T-helper 17 cell (primary cell): ENCODE measurements around the gene RASAL2. TPM values are rescaled to one million over a fixed set of nuclear protein-coding genes. Genes with fewer than 3 reads are reported as not detected.

ENCODE experiments used
- ATAC-seq: fragments of 150-1000 bp; cut with Tn5 transposase; 2 replicates; pipeline ENCODE4 v1.10.0; 2021; ENCODE audit warnings: mild to moderate bottlenecking, moderate library complexity
- DNase-seq, 3 donors: peaks; one replicate each; pipeline versions ENCODE4 v3.0.0 to v3.0.0-alpha.2; 2020 to 2021
- H3K9me3 ChIP-seq: one replicate; pipeline ENCODE4 v1.7.0; 2013; ENCODE audit warnings: low read length, mild to moderate bottlenecking; ENCODE audit not compliant: control insufficient read depth, poor library complexity, severe bottlenecking
- H3K27ac Mint-ChIP-seq: one replicate; pipeline ENCODE4 v1.8.0; 2022; ENCODE audit warnings: mild to moderate bottlenecking, moderate library complexity, mixed read lengths
- H3K27me3 Mint-ChIP-seq: one replicate; pipeline ENCODE4 v1.8.0; 2022; ENCODE audit warnings: mixed read lengths
- H3K36me3 Mint-ChIP-seq: one replicate; pipeline ENCODE4 v1.8.0; 2022; ENCODE audit warnings: low read depth, mixed read lengths
- H3K4me1 Mint-ChIP-seq: one replicate; pipeline ENCODE4 v1.8.0; 2022; ENCODE audit warnings: mild to moderate bottlenecking, mixed read lengths
- H3K4me3 Mint-ChIP-seq: one replicate; pipeline ENCODE4 v1.8.0; 2022; ENCODE audit warnings: mild to moderate bottlenecking, moderate library complexity, mixed read lengths
- total RNA-seq, 4 donors: library from RNA in 2 of 4; stranded (reverse) in 2 of 4; gene quantifications; one replicate each; pipeline ENCODE4 v1.2.3 and lab custom pipeline; 2022 to 2026

RASAL2 gene
- total RNA-seq, 2 donors from 2014 or later, result 0.07 to 0.29 TPM

DNA sequence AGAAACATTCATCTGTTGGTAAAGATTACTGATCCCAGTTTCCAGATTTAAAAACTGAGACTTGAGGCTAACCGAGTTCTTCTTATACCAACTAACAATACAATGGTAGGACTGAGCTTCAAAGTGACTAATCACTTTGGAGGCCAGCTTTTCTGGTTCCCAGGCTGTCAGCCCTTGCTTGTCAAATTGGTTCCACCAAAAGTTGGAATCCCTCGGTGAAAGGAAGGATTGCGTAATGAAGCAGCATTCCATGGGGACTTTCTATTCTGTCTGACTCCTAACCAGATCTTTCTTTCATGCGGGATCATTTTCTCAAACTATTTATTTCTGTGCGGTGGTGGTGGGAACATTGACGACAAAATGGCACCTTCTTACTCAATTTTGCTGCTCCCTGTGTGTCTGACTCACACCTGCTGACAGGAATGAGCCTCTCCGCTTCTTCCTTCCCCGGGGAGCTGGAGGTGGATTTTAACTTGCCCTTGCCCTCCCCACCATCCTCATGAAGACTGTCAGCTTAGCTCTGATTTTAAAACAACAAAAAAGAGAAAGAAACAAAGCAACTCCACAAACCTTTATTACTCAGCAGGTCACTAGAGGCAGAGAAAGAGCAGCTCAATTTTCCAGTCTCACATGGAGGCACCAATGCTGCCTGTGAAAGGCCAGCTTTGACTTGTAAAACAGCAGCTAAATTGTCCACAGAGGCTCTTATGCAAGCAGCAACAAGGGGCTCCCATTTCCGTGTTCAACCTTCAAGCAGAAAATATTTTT is 32.9 kb upstream of the RASAL2 start:
- no peaks in the 10 kb centered on the region for H3K9me3 ChIP-seq
- Mint-ChIP-seq H3K4me1 (no peaks in the 10 kb centered on the region), H3K27ac (no peak overlapping the region), H3K4me3 (no peak overlapping the region), H3K36me3 (no peaks in the 10 kb centered on the region), H3K27me3 (no peaks in the 10 kb centered on the region)
- no peak for ATAC-seq
- DNase-seq, result no peak

DNA sequence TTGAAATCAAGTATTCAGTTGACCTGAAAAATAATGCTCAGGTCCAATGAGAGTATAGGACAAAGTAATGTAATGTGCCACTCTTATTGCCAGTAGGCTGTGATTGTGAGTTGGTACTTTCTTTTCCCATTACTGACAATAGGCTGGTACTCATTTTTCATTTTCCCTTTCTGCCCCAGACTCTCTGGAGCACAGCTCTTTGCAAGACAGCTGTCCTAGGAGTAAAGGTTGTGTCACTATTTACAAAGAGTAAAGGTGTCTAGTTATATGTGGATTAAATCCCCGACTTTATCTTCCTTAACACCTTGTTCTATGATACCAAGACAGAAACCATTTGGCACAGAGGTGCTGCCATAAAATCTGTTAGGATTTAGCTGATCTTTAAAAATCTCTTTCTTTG is 32.3 kb upstream of the RASAL2 start:
- no peaks in the 10 kb centered on the region for H3K36me3 Mint-ChIP-seq
- H3K4me3 Mint-ChIP-seq, result no peak overlapping the region
- ATAC-seq (no peak), DNase-seq (no peak)
- H3K9me3 ChIP-seq, result no peaks in the 10 kb centered on the region
- no peaks in the 10 kb centered on the region for H3K27me3 Mint-ChIP-seq
- no peak overlapping the region for H3K27ac Mint-ChIP-seq
- no peaks in the 10 kb centered on the region for H3K4me1 Mint-ChIP-seq

DNA sequence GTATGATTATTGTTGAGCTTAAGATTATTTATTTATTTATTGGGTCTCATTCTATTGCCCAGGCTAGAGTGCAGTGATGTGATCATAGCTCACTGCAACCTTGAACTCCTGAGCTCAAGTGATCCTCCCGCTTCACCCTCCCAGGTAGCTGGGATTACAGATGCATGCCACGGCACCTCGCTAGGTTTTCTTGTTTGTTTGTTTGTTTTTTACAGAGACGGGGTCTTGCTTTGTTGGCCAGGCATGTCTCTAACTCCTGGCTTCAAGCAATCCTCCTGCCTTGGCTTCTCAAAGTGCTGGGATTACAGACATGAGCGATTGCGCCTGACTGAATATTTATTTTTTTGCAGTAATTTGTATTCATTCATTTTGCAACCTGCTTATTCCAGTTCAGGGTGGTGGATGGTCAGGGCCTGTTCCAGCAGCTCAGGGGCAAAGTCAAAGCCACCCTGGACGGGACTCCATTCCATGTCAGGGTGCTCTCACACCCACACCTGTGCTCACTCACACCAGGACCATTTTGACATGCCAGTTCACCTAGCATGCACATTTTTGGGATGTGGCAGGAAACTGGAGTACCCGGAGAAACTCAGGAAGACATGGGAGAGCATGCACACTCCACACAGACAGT is 29.6 kb upstream of the RASAL2 start:
- Mint-ChIP-seq H3K36me3 (no peaks in the 10 kb centered on the region), H3K4me3 (no peak overlapping the region), H3K27ac (no peak overlapping the region), H3K27me3 (no peaks in the 10 kb centered on the region), H3K4me1 (no peaks in the 10 kb centered on the region)
- DNase-seq (no peak), ATAC-seq (no peak)
- H3K9me3 ChIP-seq, result no peaks in the 10 kb centered on the region

GRCh38 chr1:178065250-178065649 is 28.7 kb upstream of the RASAL2 start:
- no peak overlapping the region for H3K27ac Mint-ChIP-seq
- no peak overlapping the region for H3K4me3 Mint-ChIP-seq
- H3K4me1 Mint-ChIP-seq, result no peaks in the 10 kb centered on the region
- DNase-seq, result no peak
- ATAC-seq, result no peak
- H3K9me3 ChIP-seq, result no peaks in the 10 kb centered on the region
- no peaks in the 10 kb centered on the region for H3K27me3 Mint-ChIP-seq
- H3K36me3 Mint-ChIP-seq, result no peaks in the 10 kb centered on the region

DNA sequence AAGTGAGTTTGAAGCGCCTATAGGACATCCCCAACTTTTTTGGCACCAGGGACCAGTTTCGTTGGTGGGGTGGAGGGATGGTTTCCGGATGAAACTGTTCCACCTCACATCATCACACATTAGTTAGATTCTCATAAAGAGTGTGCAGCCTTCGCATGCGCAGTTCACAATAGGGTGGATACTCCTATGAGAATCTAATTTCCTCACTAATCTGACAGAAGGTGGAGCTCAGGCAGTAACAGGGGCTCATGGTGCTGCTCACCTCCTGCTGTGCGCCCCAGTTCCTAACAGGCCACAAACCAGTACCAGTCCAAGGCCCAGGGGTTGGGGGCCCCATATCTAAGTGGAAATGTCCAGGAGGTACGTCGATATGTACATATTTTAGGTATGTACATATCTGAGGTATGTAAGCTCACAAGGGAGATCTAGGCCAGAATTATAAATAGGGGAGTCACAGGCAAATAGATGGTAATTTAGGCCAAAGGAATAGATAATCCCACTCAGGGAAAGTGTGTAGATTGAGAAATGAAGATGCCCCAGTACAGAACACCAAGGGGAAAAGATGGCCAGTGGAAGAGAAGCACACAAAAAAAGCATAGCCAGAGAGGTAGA is 27.5 kb upstream of the RASAL2 start:
- Mint-ChIP-seq H3K27me3 (no peaks in the 10 kb centered on the region), H3K4me3 (no peak overlapping the region), H3K36me3 (no peaks in the 10 kb centered on the region), H3K4me1 (no peaks in the 10 kb centered on the region), H3K27ac (no peak overlapping the region)
- ATAC-seq (no peak), DNase-seq (no peak)
- no peaks in the 10 kb centered on the region for H3K9me3 ChIP-seq

DNA sequence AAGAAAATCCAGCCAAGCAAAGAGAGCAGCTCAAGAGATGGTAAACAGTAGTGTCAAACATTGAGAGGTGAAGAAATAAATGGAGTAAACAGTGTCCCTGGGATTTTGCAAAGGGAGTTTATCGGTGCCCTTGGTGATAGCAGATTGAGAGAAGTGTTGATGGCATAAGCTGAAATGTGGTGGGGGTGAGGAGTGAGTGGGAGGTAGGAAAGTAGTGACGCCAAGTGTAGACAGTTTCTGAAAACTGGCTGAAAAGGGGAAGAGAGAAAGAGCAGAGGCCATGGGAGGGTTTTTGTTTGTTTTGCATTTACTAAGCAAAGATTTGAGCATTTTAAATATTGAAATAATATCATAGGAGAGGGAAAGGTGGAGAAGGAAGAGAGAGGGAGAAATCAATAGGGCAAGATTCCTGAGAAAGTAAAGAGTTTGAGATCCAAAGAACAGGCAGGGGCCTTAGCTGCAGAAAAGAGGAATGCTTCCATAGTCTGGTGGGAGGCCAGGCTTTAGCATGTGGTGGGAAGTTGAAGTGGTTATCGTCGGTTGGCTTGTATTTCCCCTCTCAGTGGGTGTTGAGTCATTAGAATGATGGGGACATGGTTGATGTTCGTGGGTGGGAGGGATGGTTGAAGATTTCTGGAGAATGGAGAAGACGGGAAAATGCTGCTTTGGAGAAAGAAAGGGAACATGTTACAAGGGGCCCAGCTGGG is 26.8 kb upstream of the RASAL2 start:
- DNase-seq (no peak), ATAC-seq (no peak)

GRCh38 chr1:178071811-178072210 is 22.1 kb upstream of the RASAL2 start:
- no peak overlapping the region for H3K4me3 Mint-ChIP-seq
- no peaks in the 10 kb centered on the region for H3K36me3 Mint-ChIP-seq
- no peaks in the 10 kb centered on the region for H3K4me1 Mint-ChIP-seq
- H3K9me3 ChIP-seq, result no peaks in the 10 kb centered on the region
- H3K27ac Mint-ChIP-seq, result no peak overlapping the region
- no peaks in the 10 kb centered on the region for H3K27me3 Mint-ChIP-seq
- no peak for ATAC-seq
- DNase-seq, result no peak

More for the DNA sequence above, 26.8 kb upstream of the RASAL2 start:
- H3K27me3 Mint-ChIP-seq, result no peaks in the 10 kb centered on the region
- H3K4me1 Mint-ChIP-seq, result no peaks in the 10 kb centered on the region
- H3K9me3 ChIP-seq, result no peaks in the 10 kb centered on the region
- no peak overlapping the region for H3K27ac Mint-ChIP-seq
- no peaks in the 10 kb centered on the region for H3K36me3 Mint-ChIP-seq
- H3K4me3 Mint-ChIP-seq, result no peak overlapping the region

- H3K27me3 Mint-ChIP-seq, result no peaks in the 10 kb centered on the region
- no peaks in the 10 kb centered on the region for H3K36me3 Mint-ChIP-seq
- DNase-seq (no peak), ATAC-seq (no peak)
- H3K9me3 ChIP-seq, result no peaks in the 10 kb centered on the region
- no peak overlapping the region for H3K27ac Mint-ChIP-seq
- no peak overlapping the region for H3K4me3 Mint-ChIP-seq
- H3K4me1 Mint-ChIP-seq, result no peaks in the 10 kb centered on the region
These were observed 21.6 kb upstream of the RASAL2 start for GRCh38 chr1:178072326-178072725.

GRCh38 chr1:178075333-178075732 is 18.6 kb upstream of the RASAL2 start:
- no peaks in the 10 kb centered on the region for H3K9me3 ChIP-seq
- no peak for ATAC-seq
- H3K4me3 Mint-ChIP-seq, result no peak overlapping the region
- no peak overlapping the region for H3K27ac Mint-ChIP-seq
- H3K27me3 Mint-ChIP-seq, result no peaks in the 10 kb centered on the region
- H3K36me3 Mint-ChIP-seq, result no peaks in the 10 kb centered on the region
- H3K4me1 Mint-ChIP-seq, result no peaks in the 10 kb centered on the region
- DNase-seq, result no peak

GRCh38 chr1:178076607-178077006 is 17.3 kb upstream of the RASAL2 start:
- Mint-ChIP-seq H3K36me3 (no peaks in the 10 kb centered on the region), H3K4me3 (no peak overlapping the region), H3K27me3 (no peaks in the 10 kb centered on the region), H3K27ac (no peak overlapping the region), H3K4me1 (no peaks in the 10 kb centered on the region)
- no peaks in the 10 kb centered on the region for H3K9me3 ChIP-seq
- no peak for DNase-seq
- no peak for ATAC-seq

- Mint-ChIP-seq H3K4me3 (no peak overlapping the region), H3K27ac (no peak overlapping the region), H3K4me1 (no peaks in the 10 kb centered on the region), H3K36me3 (no peaks in the 10 kb centered on the region), H3K27me3 (no peaks in the 10 kb centered on the region)
- DNase-seq (no peak), ATAC-seq (no peak)
- no peaks in the 10 kb centered on the region for H3K9me3 ChIP-seq
These were observed 16.0 kb upstream of the RASAL2 start for GRCh38 chr1:178077917-178078316.

- DNase-seq, result no peak
- no peak overlapping the region for H3K4me3 Mint-ChIP-seq
- H3K36me3 Mint-ChIP-seq, result no peaks in the 10 kb centered on the region
- H3K27me3 Mint-ChIP-seq, result peaks cover 6% of the 10 kb centered on the region
- ATAC-seq, result no peak
- no peak overlapping the region for H3K27ac Mint-ChIP-seq
- no peaks in the 10 kb centered on the region for H3K4me1 Mint-ChIP-seq
- no peaks in the 10 kb centered on the region for H3K9me3 ChIP-seq
These were observed 7.6 kb upstream of the RASAL2 start for GRCh38 chr1:178086294-178086693.

DNA sequence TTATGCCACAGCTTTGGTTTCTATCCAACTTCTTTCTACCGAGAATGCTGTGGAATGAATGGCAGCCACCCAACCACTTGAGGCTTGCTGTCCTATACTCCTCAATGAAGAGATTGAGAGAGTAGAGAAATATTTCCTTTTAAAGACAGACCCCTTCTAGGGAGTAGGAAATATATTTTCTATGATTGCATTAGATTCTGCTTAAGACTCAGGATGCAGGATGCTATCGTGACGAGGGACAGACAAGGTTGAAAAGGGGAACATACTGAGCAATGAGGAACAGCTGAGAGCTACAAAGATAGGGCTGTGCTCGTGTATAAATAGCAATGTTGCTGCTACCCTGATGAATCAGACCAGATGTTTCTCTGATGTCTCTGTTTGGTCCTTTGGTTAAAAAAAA is 7.1 kb upstream of the RASAL2 start:
- Mint-ChIP-seq H3K27me3 (peaks cover 10% of the 10 kb centered on the region), H3K4me3 (no peak overlapping the region), H3K4me1 (no peaks in the 10 kb centered on the region), H3K27ac (no peak overlapping the region), H3K36me3 (no peaks in the 10 kb centered on the region)
- no peak for ATAC-seq
- no peaks in the 10 kb centered on the region for H3K9me3 ChIP-seq
- DNase-seq, result no peak
